Suppressor macrophage treated with lipopolysaccharide for 4 hours (primary cell): ENCODE data around the gene CD200R1.

Experiments
- DNase-seq: peaks from one replicate; pipeline ENCODE4 v3.0.0-alpha.2; 2020

The CD200R1 gene, protein sequence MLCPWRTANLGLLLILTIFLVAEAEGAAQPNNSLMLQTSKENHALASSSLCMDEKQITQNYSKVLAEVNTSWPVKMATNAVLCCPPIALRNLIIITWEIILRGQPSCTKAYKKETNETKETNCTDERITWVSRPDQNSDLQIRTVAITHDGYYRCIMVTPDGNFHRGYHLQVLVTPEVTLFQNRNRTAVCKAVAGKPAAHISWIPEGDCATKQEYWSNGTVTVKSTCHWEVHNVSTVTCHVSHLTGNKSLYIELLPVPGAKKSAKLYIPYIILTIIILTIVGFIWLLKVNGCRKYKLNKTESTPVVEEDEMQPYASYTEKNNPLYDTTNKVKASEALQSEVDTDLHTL

DNA sequence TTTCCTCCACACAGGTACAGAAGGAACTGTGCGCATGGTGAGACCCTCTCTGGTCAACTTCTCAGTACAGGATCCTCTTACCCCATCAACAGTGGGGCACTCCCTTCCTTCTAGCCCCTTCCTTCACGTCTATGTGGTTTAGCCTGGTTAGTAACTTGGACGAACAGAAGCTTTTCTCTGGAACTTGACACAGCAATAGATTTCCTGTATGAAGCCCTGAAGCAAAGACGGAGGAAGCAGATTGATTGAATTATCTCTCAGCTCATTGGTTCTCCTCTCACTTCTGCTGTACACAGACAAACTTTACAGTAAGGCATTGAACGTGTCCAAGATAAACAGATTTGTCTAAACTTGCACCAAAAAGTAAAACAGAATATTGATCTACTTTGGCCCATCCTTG is at the start of gene CD200R1:
CD200R1 (minus strand) TSS at position 210 of the 400 bp plus-strand sequence. CDS start 246 bp downstream, outside the sequence.
- no peak for DNase-seq

DNA sequence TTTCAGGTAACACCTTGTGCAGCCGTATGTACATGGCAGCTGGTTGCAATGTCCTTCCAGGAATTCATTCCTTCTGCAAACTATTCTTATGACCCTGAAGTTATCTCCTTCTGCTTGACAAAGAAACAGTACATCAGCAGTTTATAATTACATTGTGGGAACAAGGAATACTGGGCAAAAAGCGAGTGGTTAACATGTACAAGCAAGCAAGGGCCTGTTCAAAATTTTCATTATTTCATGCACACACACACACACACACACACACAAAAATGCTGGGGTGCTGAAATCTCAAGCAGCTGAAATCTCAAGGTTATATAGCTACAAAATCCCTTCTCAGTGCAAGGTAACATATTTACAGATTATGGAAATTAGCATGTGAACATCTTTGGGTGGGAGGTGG is 46.6 kb upstream of the CD200R1 start:
- DNase-seq: no peak

DNA sequence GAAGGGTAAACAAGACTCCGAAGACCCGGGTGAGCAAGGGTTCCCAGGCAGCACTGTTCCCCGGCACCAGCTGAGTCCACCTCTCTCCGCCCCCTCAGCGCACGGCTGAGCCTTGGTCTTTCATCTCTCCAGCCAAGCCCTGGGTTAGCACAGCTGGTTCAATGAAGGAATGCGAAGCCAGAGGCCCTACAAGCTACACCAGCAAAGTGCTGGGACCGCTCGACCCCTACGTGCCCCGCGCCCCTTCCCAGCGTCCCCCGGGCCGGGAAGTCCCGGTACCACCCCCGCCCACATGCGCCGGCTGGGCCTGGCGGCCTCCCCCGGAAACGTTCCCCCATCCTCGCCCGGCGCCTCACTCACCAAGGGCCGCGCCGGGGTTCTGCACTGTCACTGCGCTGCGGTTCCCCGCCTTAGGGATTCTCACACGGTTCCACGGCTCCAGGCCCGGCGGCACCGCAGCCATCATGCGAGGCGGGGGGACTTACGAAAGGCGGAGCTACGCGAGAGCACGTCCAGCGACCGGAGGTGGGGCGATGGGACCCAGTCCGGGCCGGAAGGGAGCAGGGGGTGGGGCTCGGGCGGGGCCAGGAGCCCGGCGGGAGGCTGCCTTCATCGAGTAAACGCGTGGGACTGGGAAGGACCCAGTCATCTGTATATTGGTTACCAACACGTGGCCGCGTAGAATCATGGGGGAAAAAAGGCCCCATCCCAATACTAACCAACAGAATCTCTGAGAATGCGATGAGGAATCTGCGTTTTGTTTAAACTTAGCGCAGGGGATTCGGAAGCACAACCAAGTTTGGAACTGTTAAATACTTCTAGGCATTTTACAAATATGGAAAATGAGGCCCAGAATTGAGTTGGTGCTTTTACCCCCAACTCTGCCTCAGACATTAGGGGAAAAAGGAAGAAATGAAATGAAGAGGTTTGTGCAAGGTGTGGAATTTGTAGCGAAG is 44.6 kb upstream of the CD200R1 start:
- DNase-seq: peak; percentile 93

DNA sequence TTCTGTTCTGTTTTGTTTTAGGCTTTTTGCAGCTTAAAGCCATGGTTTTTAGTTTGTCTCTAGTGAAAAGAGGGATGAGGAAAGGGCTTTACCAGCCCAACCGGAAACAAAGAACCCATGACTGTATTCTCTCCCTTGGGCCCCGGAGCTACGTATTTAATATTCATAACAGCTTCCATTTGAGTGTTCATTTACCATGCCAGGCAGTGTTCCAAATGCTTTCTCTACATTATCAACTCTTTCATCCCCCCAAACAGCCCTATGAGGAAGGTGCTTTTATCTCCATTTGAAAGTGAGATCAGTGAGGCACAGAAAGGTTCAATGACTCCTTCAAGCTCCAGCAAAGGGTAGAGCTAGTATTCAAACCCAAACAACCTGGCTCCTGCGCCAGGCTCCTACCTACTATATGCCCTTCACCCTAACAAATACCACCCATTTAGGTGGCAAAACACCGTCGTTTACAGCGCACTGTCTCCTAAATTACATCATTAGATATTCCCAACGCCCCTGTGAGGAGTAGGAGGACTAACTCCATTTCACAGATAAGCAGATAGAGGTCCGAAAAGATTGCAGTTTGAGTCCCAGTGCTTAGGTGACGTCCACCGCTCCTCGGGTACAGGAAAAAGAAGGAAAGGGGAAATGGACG is 43.8 kb upstream of the CD200R1 start:
- DNase-seq: peak; percentile 11

DNA sequence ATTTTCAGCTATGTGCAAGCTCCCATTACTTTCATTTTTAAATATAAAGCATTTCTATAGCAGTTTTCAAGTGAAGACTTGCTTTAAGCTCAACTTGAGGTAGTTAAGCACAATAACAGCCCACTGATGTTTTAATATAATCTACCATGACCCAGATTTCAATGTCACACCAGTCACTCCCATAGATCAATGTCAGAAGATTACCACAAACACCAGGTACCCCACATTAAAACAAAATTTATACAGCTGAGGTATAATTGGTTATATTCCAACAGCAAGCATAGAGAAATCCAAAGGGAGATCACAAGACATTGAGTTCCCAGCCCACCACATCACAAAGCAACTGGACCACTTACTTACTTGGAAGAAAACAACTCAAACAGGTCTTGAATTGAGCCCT is 38.7 kb upstream of the CD200R1 start:
- DNase-seq: no peak

DNA sequence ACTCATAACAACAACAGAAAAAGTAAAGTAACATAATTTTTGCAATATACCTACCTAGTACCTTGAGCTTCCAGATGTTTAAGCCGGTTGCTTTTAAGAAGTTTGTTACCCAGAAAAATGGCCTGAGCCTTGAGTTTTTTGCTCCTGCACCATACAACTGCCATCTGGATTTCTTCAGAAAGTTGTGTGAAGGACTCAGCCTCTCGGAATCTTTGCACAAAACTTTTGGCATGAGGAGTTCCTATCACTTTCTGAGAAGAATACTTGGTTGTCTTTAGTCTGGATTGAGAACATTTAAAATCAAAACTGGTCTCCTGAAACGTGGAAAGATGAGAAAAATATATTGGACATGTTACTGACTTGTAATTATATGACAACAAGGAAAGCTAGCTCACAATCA is 33.2 kb upstream of the CD200R1 start:
- no peak for DNase-seq

DNA sequence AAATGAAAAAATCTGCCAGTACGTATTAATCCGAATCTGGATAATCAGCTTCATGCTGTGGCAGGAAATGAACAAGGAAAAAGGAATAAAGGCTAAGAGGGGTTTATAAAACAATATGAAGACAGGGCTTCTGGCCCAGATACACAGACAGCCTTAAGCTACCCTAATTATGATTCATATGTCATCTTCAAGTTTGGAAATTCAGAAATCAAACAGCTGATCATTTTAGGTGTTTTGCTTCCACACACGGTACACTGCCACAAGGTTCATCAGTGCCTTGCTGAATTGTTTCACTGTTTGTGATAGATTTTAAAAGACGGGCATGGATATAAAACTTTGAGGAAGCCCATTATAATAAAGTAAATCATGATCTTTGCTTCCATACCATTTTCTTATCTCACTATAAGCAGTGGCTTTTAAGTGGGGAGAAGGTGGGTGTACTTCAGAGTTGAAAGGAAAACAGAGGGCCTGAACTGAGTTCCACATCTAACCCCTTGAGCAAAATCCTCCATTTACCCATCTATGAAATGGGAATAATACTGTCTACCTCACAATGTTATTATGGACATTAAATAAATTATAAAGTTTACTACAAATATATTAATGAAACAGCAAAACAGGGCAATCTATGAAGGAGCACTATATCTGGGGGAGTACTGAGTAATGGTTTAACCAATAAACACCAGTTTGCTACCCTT is 31.6 kb upstream of the CD200R1 start:
- no peak for DNase-seq

DNA sequence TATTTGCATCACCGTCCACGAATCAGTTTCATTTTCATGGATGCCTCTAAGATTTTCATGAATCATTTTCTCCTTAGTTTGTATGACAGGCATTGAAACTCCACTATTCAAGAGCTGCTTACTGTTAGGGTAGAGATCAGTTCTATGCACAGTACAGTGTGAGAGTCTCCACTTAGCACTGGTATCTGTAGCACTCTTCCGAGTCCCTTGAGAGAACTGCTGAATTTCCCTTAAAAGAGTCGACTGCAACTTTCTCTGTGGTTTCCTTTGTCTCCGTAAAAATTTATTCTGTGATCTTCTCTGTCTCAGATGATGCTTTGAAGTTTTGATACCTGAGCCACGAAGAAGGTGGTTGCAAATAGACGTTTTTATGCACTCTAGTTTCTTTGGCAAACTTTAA is 30.7 kb upstream of the CD200R1 start:
- no peak for DNase-seq

DNA sequence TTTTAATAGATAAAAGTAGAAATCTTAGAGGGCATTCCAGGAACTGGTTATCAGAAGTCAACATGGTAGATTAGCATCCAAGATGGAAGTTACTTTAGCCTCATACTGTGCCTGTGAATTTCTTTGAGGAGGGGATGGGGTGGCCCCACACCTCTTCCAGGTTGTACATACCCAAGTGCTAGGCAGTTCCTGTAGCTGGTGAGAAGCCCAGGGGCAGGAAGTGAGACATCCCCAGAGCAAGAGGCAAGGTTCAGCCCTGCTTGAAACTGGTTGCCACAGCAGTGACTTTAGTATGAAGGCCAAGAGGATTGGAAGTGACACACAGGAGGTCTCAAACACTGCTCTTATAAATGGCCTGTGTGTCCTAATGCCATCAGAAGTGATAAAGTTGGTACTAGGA is 27.8 kb upstream of the CD200R1 start:
- no peak for DNase-seq

DNA sequence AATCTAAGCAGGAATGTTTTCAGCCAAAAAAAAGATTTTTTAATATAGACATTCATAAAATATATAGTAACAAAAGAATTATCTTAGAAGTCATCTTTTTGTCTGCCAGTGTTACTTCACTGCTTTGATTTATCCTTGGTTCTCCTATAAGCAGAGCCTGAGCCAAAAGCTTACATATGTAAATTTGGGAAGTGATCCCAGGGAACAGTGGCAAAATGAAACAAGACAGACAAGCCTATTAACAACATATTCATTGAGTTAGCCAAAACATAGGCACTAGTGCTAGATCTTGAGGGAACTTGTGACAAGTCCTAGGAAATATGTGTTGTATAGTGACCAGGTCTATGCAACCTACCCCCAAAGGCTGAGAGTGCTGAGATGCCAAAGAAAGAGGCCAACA is 27.1 kb upstream of the CD200R1 start:
- DNase-seq: no peak

DNA sequence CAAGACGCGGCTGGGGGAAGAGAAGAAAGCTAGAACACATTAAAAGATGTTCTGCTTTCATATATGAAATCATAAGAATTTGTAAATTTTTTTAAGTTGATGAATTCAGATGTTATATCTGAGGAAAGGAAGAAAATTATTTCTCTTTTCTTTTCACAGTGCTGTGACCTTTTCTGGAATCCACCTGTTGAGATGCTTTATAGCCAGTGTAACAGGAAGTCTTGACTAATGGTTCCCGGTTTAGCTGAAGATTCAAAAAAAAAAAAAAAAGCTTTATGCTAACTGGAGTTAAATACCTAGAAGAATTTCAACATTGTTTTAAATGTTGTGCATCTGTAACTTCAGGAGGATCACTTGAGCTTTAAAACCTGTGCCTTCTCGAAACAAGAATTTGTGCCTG is 25.8 kb upstream of the CD200R1 start:
- DNase-seq: no peak

DNA sequence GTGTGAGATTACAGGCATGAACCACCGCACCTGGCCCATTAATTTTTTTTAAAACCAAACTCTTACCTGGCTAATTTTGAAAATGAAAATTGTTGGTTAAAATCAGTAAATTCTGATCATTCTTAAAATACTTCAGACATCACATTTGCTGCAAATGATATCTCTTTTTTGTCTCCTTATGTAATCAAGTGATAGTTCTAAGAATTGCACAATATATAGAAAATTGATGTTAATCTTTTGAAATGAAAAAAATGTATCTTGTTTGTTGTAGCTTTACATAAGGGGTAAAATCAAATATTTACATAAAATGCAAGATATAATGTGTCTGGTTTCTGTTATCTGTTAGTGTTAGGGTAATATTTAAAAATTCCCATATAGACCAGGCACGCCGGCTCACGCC is 20.9 kb upstream of the CD200R1 start:
- no peak for DNase-seq

DNA sequence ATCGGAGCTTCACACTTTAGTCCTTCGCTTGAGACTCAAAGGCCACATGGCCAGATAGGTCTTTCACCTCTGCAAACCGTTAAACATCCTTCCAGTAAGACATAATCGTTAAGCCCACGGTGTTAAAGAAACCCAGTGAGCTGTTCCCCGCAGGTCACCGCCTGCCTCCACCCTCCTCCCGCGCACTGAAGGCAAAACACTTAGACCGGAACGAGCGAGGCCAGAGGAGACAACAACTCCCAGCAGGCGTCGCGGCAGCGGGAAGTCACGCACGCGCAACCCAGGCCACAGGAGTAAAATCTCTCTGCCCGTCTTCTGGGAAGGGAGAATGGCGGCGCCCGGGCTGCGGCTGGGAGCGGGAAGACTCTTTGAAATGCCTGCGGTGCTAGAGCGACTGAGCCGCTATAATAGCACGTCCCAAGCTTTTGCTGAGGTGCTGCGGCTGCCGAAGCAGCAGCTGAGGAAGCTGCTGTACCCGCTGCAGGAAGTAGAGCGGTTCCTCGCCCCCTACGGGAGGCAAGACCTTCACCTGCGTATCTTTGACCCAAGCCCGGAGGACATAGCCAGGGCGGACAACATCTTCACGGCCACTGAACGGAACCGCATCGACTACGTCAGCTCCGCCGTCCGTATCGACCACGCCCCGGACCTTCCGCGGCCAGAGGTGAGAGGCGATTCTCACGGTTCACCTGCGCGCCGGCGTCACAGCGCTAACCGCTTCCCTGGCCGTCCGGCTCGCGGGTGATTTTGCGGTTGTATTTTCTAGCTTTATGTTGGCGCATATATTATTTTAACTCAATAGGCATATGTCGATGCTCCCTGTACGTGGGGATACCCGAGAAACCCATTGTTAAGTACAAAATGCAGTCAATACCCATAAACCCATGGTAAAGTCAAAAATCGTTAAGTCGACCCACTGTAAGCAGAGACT is 16.0 kb upstream of the CD200R1 start, which contains the start of gene GTPBP8:
GTPBP8 (plus strand) TSS at position 313 of the 931 bp plus-strand sequence; CDS start at position 329, 16 bp downstream.
- peak; percentile 91 for DNase-seq

DNA sequence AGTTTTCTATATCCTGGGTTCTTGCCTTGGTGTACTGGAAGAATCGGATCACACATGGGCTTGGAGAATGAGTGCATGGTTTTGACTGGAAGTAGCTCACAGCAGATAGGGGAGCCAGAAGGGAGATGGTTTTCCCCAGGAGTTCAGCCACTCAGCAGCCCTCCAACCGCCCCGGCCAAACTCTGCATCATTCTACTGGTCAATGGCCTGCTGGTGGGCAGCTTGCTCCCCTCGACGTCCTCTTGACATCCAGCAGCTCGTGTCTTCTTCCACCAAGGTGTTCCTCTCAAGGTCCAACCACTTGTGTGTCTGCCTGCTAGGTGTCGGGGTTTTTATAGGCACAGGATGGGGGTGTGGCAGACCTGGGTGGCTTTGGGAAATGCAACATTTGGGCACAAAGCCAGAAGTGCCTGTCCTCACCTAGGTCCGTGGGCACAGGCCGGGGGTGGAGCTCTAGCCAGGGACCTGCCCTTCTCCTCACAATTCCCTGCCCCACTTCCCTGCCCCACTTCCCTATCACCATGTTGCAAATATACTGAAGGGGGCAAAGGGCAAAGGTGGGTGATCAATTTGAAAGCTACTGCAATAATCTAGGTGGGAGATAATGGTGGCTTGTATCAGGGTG is 12.9 kb upstream of the CD200R1 start:
- DNase-seq: no peak

DNA sequence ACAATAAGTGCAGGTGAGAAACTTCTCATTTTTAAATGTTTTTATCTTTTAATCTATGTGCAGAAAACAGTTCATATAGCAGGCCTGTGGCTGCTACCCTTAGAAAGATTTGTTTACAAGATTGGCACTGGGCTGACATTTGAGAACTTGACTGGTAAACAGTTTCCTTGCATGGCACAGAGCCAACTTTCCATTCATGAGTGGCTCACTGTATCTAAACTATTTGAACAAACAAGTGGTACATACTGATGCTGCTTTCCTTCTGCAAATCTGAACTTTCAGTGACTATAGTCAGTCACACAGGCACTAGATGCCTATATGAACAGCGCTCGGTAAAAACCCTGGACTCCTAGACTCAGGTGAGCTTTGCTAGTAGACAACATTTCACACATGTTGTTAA is 9.6 kb upstream of the CD200R1 start:
- DNase-seq: no peak

DNA sequence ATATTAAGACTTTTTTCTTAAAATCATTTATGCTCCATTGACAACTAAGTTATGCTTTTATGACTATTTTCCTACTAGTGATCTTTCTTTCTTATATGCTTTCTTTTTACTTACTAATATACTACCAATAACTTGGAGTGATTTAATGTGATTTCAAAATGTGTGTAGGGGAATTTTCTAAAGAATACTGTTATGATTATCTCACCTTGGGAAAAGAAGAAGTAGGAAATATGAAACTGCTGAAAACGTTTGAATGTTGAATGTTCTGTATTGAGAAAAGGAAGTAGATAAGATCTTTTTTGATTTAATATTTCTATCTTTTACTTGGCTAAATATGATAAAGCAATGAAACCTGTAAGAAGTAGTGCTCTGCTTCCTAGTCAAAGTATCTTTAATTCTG is 7.8 kb upstream of the CD200R1 start:
- peak; percentile 58 for DNase-seq

DNA sequence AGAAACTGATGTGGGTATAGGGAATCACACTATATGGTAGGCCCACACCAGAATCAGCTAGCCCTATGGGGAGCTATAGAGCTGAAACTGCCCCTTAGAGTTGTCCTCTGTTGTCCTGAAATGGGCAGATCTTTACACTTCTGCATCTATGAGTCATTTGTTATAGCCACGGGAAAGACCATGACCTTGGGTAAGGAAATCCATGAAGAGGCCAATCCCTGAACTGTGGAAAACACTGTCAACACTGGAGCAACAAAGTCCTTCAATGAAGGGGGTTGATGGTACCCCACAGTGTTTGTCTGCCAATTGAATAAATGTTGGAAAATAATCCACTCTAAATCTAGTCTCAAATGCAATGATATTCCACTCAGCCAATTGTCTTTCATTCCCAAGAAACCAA is 5.2 kb upstream of the CD200R1 start:
- no peak for DNase-seq

DNA sequence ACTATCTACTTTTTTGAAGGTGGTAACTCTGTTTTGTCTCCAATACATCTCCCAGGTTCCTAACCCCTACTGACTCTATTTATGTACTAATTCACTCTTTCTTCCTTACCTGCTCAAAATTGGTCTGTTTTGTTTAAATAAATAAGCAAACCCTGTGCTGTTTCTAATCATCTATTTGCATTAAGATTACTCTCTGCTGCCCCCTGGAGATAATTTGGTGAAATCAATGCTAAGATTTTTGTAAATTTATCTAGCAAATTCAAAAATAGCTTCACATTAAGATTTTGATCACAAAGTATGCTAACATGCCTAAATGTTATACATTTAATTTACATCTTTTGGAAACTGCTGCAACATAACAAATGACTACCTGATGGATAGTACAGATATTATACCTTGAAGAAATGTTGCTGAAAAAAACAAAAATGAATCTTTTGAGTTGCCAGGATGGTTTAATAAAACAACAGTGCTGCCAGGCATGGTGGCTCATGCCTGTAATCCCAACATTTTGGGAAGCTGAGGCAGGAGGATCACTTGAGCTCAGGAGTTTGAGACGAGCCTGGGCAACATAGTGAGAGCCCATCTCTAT is 4.4 kb upstream of the CD200R1 start:
- DNase-seq: peak; percentile 73

DNA sequence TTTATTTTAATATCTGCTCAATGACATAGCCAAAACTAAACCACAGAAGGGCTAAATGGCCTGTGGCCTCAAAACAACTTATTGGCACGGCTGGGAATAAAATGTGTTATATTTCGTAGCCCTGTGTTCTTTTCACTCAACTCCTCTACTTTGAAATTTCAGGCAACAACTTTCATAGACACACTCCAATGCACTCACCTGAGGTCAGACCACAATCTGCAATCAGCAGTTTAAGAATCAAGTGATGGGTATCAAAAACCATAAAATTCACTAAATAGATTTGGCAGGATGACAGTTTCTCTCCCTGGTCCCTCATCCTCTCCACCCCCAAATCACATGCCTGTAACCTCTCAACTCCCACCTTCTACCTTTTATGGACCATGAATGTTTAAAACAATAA is 2.0 kb upstream of the CD200R1 start:
- DNase-seq: no peak

DNA sequence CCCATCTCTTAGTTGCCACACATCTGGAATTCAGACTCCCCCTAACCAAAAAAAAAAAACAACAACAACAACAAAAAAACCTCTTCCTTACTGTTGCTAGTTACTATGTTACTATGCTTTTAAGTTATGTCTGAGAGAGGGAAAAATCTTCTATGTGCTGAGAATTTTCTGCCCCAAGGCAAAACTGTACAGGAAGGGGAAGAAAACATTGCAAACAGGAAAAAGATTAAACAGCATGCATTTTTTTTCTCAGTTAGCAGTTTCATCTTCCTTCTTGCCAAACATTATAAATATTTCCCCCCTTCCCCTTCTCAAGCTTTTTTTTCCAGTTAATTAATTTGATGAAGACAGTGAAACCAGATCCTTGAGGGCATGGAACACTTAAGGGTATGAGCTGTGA is 1.1 kb upstream of the CD200R1 start:
- no peak for DNase-seq

DNA sequence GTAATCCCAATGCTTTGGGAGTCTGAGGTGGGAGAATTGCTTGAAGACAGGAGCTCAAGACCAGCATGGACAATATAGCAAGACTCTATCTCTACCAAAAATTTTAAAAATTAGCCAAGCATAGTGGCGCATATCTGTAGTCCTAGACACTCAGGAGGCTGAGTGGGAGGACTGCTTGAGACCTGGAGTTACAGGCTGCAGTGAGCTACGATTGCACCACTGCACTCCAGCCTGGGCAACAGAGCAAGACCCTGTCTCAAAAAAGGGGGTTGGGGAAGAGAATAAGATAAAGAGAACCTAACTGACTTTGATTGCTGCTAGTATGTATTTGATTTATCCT is 755 bp downstream of the CD200R1 start:
- no peak for DNase-seq
